NCI-H748 treated with DMSO at 0.1 percent for 48 hours (cell line): ENCODE measurements around the gene BAIAP3.
A peak's percentile ranks its signal among the peaks of the same experiment; 100 is the strongest.

Experiments
- DNase-seq: peaks from one replicate; lab custom pipeline; 2025; lab: John Stamatoyannopoulos, UW

Gene BAIAP3

DNA sequence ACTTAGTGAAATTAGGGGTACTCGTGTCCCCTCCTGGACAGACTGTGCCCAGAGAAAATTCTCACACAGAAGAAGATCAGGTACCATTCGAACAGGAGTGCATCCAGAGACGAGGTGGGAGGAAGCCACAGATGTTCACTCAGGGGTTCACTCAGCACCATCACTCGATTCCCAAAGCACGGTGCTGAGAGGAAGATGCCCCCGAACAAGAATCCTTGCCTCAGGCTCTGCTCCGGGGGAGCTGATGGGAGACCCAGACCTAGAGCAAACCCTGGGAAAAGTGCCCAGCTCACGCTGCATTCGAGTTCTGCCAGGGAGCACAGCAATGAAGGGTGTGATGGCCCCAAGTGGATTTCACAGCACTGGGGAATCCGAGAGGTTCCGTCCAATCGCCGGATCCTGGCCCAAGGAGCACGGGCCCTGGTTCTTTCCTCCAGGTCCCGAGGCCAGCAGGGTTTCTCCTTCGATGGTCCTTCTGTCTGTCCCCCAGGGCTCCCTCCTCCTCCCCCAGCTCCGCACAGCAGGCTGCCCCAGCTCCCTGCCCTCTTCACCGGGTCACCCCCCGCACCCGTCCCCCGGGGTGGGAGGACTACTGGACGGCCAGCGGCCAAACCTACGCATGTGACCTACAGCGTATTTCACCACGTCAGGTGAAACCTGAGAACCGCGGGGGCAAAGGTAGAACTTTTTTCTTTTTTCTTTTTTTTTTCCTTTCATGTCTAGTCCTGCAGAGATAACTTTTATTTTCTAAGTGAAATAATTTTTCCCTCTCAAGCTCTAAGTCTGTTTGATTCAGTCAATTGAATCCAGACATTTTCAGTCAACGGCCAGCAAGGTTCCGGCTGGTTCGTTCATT lies 34.2 kb upstream of the BAIAP3 start:
- no peak for DNase-seq

- DNase-seq, result no peak
Measured at GRCh38 chr16:1299868-1300203, 33.6 kb upstream of the BAIAP3 start.

- no peak for DNase-seq
Measured at GRCh38 chr16:1300664-1301476, 32.6 kb upstream of the BAIAP3 start.

GRCh38 chr16:1301562-1301961 lies 31.9 kb upstream of the BAIAP3 start:
- DNase-seq, result no peak

GRCh38 chr16:1305823-1306222 lies 27.6 kb upstream of the BAIAP3 start:
- DNase-seq, result no peak

GRCh38 chr16:1306334-1306733 lies 27.1 kb upstream of the BAIAP3 start:
- DNase-seq, result no peak

DNA sequence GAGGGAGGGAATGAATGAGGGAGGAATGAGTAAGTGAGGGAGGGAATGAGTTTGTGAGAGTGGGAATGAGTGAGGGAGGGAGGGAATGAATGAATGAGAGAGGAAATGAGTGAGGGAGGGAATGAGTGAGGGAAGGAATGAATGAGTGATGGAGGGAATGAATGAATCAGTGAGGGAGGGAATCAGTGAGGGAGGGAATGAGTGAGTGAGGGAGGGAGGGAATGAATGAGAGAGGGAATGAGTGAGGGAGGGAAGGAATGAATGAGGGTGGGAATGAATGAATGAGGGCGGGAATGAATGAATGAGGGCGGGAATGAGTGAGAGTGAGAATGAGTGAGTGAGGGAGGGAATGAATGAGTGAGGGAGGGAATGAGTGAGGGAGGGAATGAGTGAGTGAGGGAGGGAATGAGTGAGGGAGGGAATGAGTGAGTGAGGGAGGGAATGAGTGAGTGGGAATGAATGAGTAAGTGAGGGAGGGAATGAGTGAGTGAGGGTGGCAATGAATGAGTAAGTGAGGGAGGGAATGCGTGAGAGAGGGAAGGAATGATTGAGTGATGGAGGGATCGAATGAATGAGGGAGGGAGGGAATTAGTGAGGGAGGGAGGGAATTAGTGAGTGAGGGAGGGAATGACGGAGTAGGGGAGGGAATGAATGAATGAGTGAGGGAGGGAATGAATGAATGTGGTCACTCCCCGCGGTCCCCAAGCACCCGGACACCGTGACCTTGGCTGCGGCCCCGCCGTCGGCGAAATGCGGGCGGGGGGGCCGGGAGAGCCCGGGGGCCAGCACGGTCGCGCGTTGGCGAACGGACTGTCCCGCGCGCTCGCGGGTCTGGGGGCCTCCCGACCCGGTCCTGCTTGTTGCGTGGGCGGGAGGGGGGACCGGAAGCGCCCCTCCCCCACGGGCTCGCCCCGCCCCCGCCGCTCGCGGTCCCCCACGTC lies 25.1 kb upstream of the BAIAP3 start:
- DNase-seq, result no peak

GRCh38 chr16:1308977-1309885 lies 24.2 kb upstream of the BAIAP3 start, which contains the start of gene UBE2I:
Gene UBE2I, plus strand, starts transcription at chr16:1309636. Its CDS starts 4,395 bp downstream, at chr16:1314031.
- DNase-seq, result peak; percentile 75

DNA sequence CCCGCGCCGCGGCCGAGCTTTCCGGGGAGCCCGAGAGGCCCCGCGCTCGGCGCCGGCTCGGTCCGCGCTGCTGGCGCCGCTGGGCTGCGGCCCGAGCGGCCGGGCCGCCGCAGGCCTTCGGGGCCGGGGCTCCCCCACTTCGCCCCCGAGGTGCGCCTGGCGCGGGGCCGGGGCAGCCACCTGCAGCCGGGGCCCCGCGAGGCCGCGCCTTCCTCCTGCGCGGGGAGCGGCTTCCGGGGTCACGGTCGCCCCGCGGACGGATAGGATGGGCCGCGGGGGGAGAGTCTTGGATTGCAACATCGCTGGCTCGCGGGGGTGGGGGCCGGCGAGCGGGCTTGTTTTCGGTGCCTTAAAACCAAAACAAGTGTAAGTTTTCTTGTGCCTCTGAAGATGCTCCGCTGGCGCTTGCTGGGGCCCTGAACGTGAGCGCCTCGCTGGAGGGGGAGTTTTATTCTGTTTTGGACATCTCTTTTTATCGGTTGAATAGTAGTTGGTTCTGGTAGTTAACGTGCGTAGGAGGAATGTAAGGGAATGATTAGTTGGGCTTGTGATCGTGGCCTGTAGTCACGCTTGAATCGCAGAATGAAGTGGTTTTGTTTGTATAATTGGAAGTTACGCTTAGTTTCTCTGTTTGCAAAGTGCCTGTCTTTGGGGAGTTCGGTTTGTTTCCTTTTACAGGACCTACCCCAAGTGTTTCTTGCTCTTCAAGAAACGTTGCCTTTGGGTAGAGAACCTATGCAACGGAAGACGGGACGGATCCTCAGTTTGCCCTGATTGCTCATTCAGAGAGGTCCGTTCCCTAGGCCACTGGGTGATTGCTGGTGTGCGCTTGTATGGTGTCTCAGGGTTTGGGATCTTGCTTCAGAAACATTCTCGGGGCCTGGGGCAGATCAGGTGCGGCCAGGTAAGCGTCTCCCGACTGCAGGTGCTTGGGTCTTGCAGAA lies 23.3 kb upstream of the BAIAP3 start:
- DNase-seq, result no peak

- no peak for DNase-seq
Measured at GRCh38 chr16:1310832-1311200, 22.6 kb upstream of the BAIAP3 start.

DNA sequence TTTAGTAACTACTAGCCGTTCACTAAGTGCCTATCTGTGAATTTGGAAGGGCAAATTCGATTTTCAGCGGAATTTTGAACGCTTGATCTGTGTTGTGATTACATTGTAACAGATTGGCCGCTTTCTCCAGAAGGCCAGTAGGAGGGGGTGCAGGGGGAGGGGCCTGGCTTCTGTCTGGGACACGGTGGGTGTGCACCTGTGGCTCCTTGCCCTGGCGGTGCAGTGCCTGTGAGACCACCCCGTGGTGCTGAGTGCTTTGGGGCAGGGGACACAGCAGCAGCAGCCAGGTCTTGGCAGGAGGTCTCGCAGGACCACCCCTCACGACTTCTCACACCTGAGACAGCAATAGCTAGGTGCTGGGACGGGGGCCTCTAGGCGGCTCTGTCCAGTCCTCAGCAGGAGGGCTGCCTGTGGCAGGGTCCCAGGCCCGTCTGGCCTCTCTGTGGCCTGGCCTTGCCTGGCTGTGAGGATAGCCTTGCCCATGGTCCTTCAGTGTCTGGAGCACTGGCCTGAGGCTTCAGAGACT lies 22.2 kb upstream of the BAIAP3 start:
- no peak for DNase-seq

- no peak for DNase-seq
Measured at GRCh38 chr16:1311738-1312466, 21.5 kb upstream of the BAIAP3 start.

GRCh38 chr16:1312467-1312816 lies 21.0 kb upstream of the BAIAP3 start:
- no peak for DNase-seq

- no peak for DNase-seq
Measured at GRCh38 chr16:1312903-1313302, 20.5 kb upstream of the BAIAP3 start.

- no peak for DNase-seq
Measured at GRCh38 chr16:1313721-1314369, 19.6 kb upstream of the BAIAP3 start.

- no peak for DNase-seq
Measured at GRCh38 chr16:1314399-1315068, 18.9 kb upstream of the BAIAP3 start.

- DNase-seq, result no peak
Measured at GRCh38 chr16:1315081-1316032, 18.1 kb upstream of the BAIAP3 start.
